DMS153 (cell line): Measurements from ENCODE around the gene EPHB1.
"Not testable (repeated sequence)": the region's sequence is repeated elsewhere in the genome, so short reads cannot be mapped to it uniquely, and the experiment has no call there.

Source experiments
- DNase-seq: peaks from one replicate; lab custom pipeline; 2025; lab: John Stamatoyannopoulos, UW

Gene EPHB1

DNA sequence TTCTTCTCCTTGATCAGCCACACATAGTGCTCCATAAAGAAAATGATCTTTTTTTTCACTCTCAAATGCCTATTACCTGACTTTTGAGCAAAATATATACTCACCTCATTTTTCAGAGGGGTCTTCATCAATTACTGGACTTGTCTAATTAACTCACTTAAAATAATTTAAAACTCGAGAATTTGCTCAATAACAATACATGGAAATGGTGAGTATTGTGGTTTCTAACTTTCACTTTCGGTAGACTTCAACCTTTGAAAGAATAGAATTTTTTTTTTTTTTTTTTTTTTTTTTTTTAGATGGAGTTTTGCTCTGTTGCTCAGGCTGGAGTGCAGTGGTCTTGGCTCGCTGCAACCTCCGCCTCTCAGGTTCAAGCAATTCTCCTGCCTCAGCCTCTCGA, 17.7 kb upstream of the EPHB1 start:
- no peak for DNase-seq

- not testable (repeated sequence) for DNase-seq
Observed at GRCh38 chr3:134788283-134788682, 6.8 kb upstream of the EPHB1 start.

- DNase-seq, result no peak
Observed at GRCh38 chr3:134790065-134790464, 5.0 kb upstream of the EPHB1 start.

DNA sequence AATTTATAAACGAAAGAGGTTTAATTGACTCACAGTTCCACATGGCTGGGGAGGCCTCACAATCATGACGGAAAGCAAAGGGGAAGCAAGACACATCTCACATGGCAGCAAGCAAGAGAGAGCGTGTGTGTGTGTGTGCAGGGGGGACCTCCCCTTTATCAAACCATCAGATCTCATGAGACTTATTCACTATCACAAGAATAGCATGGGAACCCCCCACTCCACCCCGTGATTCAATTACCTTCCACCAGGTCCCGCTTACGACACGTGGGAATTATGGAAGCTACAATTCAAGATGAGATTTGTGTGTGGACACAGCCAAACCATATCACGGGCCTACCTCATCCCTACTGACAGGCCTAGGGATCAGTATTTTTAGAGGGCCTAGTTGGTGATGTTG, 3.1 kb upstream of the EPHB1 start:
- no peak for DNase-seq

DNA sequence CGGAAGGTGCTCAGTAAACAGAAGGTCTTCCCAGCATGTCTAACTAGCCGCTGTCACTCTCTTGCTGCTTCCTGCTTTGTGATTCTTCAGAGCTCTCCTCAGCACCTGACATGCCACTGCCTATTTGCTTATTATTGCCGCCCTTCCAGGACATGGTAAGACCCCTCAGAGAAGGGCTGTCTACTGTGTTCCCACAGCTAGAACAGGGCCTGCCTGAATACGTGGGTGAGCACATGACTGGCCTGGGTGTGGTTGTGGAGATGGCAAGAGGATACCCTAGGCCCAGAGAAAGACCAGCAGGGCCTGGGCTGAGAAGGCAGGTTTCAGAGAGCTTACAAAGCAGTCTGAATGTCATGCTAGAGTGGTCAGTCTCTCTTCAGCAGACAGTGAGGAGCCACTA, 2.4 kb upstream of the EPHB1 start:
- DNase-seq, result no peak

DNA sequence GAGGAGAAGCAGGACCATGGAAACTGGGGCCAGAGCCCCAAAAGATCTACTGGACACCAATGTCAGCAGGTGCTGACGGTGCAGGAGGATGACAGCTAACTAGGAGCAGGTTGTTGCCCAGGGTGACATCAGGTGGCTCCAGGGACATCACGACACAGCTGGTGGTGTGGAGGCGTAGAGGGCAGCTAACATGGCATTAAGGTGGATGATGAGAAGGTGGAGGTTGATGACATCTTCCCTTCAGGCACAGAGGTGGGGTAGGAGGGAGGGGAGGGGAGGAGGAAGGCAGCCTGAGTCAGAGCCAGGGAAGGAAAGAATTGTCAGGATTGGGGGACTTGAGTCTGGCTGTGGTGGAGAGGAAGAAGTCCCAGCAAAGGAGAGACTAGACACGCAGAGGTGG, 1.5 kb upstream of the EPHB1 start:
- DNase-seq, result no peak

GRCh38 chr3:134794323-134794722, 737 bp upstream of the EPHB1 start:
- DNase-seq, result no peak

GRCh38 chr3:134795746-134796280, 753 bp downstream of the EPHB1 start:
- DNase-seq, result no peak

GRCh38 chr3:134796281-134797056, 1.4 kb downstream of the EPHB1 start:
- DNase-seq, result peak; percentile 21

GRCh38 chr3:134797057-134797740, 2.1 kb downstream of the EPHB1 start:
- no peak for DNase-seq

GRCh38 chr3:134797741-134798451, 2.8 kb downstream of the EPHB1 start:
- no peak for DNase-seq

DNA sequence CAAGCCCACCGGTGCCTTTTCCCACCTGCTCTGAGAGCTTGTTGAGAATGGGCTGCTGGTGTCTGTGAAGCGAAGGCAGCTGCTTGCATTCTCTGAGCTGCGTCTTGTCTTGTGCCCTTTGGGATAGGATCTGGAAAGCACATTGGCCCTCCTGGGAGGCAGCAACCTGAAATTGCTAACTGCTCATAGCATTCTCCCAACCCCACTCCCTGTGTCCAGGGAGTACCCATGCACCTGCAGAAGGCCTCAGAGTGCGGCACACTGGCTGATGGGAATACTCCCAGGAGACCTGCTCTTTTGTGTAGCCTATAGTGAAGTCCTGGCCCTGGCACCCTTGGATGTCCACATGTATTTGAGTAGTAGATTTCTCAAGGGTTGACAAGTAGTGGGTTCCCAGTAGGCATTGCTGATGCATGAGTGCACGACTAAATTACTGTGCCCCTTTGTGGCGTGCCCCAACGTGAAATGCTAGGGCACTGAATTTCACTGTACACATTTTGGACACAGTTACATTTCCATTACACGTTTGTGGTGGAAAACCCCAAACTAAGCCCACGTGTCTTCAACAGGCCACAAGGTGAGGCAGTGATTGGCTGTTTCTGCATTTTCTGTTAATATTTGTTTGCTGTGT, 3.7 kb downstream of the EPHB1 start:
- no peak for DNase-seq

DNA sequence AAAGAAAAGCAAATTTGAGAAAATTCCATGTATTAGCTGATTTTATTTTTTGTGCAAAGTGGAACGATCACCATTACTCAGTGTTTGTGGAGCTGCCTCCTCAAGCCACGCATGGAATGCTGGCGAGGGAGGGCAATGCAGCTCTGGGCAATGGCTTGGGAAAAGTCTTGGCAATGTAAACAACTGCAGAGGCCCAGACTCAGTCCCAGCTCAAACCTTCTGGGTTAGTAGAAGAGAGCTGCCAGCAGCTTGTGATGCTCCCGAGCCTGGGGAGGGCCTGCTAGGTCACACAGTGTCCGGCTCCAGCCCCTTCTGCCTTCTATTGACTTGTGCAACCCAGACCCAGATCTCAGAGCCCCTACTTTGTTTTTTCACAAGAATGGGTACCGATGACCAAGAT, 4.3 kb downstream of the EPHB1 start:
- no peak for DNase-seq

DNA sequence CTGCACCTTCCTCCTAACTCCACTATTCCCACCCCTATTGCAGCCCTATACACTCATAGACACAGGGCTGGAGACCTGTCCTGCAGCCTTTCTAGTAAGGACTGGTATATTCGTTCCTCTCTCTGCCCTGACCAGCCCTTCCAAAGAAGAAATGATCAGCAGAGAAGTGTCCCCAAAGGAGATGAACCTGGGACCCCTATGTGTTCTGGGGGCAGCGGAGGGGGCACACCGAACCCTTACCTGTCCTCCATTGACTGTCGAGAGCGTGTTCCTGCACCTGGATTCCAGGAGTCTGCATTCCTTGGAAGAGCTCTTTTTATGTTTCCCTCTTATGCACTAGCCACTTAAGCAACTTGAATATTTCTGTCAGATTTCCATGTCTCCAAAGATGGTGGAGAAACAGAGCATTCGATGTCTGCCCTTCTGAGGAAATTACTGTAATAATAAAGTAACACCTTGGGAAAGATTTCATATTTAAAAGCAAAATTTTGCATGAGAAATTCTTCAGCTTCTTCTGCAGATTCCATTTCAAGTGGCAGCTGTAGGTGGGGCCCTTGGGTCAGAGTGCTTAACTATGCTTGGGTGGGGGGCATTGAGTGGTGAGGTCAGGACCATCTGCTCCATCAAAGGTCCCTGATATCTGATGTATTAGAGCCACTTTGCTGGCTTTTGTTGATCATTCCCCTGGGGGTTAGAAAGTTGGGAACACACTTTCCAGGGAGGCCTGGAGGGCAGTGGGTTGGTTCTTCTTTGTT, 6.3 kb downstream of the EPHB1 start:
- DNase-seq, result no peak

DNA sequence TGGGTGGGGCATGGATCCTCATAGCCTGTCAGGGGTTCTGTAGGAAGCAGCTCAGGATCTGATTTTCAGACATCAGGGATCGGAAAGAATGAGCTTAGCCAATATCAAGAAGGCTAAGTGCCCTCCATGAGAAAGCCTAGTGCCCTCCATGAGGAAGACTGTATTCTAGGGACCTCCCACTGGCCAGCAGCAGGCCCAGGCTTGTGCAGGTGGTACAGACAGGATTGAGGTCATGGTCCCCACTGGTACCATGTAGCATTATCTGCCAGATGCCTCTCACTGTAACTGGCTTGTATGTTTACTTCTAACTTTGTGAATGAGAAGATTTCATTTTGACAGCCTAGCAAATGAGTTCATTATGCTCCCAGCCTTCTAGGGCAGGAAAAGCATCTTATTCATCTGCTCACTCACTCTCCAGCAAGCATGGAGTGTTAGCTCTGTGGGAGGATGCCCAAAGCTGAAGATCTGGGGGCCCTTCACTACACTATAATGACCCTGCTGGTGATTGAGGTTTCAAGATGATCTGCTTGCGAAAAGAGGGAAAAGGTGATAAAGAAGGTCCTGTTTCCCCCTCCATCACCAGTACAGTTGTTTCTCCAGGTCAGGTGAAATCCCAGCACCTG, 7.5 kb downstream of the EPHB1 start:
- DNase-seq, result no peak

DNA sequence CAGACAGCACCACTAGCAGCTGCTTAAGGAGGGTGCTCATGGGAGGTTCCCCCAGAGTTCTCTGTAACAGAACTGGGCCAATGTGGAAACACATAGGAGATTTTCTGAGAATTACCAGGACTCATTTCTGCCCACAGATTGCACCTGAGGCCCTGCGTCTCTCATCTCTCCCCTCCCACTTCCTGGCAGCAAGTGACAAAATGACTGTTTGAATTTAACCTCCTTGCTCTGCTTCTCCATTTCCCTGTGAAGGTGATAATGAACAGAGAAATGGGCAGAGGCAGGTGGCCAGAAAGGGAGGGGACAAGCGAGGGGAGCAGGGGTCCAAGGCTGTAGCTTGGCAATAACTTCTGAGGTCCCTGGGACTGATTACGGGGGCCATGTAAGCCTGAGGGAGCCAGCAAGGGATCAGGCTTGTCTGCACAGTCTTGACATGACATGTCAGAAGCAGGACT, 8.0 kb downstream of the EPHB1 start:
- DNase-seq, result no peak

- DNase-seq, result no peak
Observed at GRCh38 chr3:134803652-134804051, 8.6 kb downstream of the EPHB1 start.

DNA sequence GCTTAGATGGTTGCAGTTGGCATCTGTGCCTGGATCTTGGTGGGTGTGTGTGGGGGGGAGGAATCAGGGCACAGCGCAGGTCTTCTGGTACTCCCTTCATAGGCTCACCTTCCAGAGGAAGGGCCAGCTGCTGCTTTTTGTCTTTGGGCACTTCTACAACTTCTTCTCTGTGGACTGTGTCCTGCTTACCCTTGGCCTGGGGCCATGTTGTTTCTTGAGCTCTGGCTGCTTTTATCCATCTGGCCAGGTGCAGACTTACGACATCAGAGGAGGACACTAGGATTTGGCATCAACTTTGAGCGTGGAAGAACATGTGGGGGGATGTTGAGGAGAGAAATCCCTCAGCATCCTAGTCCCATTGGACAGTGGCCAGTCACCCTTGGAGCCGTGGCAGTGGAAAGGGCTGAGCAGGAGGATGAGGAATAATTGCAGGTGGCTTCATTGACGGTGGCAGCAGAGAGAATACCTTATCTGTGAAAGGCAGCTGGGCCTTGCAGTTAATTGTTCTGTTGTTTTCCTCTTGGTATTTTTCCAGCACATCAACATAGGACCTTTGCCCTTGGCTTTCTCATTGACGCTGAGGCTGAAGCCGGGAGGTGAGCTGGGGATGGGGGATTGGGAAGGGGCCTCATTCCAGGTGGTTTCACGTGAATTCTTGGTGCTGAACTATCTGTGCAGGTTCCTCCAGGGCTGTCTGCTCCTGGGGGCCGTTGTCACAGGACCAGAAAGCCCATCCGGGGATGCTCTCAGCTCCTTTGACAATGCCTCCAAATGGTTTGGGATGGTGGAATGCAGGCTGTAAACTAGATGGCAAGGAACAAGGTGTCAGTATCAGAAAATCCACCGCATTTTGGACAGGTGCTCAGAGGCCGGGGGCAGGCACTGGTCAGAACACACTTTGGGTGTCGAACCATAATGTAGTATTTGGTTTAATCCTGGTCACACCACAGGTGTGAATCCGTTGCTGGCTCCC, 9.7 kb downstream of the EPHB1 start:
- no peak for DNase-seq

GRCh38 chr3:134807189-134807588, 12.1 kb downstream of the EPHB1 start:
- DNase-seq, result no peak

GRCh38 chr3:134808835-134809234, 13.8 kb downstream of the EPHB1 start:
- no peak for DNase-seq
